IMR-90 (cell line): ENCODE results near the gene PITPNC1.

ENCODE experiments used
- CTCF ChIP-seq: conservative IDR thresholded peaks from 2 replicates; pipeline ENCODE4 v1.5.1; 2012; ENCODE audit warnings: mild to moderate bottlenecking, low read depth, low read length, improper control_type of control experiment
- NFE2L2 ChIP-seq: fragments of 150-350 bp; IDR thresholded peaks from 2 replicates; pipeline ENCODE4 v1.6.1; 2016; ENCODE audit warnings: low read depth, mild to moderate bottlenecking, low read length
- POLR2A ChIP-seq: IDR thresholded peaks from 2 replicates; pipeline ENCODE4 v1.6.1; 2012; ENCODE audit warnings: mild to moderate bottlenecking, low read depth, low read length
- RFX5 ChIP-seq: IDR thresholded peaks from 2 replicates; pipeline ENCODE4 v1.8.0; 2012; ENCODE audit warnings: low read depth, mild to moderate bottlenecking, low read length, moderate library complexity

- 0 out of 2 replicates have a peak, but pooled peaks have one; percentile 6 for TF ChIP-seq CTCF
- no peak for TF ChIP-seq POLR2A
- no peak for TF ChIP-seq RFX5
- no peak for TF ChIP-seq NFE2L2
These were observed 169.8 kb downstream of the PITPNC1 start for GRCh38 chr17:67546578-67547527.
